Thyroid gland (tissue), 4 donors: ENCODE measurements around the gene ETV1.

Source experiments
- CTCF ChIP-seq, 6 experiments: fragments of 200-600 bp in 3 of 6; fragments of 450-650 bp in 3 of 6; sonication (generic) in 3 of 6; IDR thresholded peaks; one replicate each; pipeline ENCODE4 v1.5.1; 2016 to 2019; ENCODE audit warnings: antibody characterized with exemption in 6 of 6, mild to moderate bottlenecking in 2 of 6, inconsistent platforms in 1 of 6, moderate library complexity in 1 of 6
- POLR2A ChIP-seq, 2 donors: fragments of 450-650 bp; IDR thresholded peaks; one replicate each; pipeline ENCODE4 v1.6.1; 2017; ENCODE audit warnings: antibody characterized with exemption in 2 of 2, mild to moderate bottlenecking in 2 of 2, moderate library complexity in 1 of 2

DNA sequence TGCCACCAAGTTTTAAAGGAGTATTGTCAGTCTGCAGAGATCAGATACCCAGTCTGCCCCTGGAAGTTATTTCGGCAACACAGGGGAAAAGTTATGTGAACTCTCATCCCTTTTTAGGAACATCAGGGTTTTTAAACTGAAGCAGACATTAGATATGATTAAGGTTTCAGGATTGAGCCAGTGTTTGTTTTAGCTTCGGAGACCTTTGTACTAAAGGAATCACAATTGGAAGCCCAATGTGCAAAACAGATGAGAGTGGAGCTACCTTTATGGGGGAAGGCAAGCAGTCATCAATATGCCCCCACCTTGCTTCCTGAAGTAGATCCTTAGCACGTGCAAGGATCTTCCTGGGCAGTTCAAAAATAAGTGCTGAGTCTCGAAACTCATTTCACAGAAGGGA is 39.5 kb downstream of the ETV1 start:
- TF ChIP-seq CTCF (IDR thresholded peaks at IDR 0.05) (no peak), POLR2A (IDR thresholded peaks at IDR 0.05) (no peak)
